ENCODE data around the gene ABHD15.

The ABHD15 gene

GRCh38 chr17:29581583-29582253, 14.9 kb upstream of the ABHD15 start:
- DNase-seq, result no peak

GRCh38 chr17:29579866-29580771, 13.3 kb upstream of the ABHD15 start:
- DNase-seq, result peak; percentile 91

GRCh38 chr17:29578626-29579485, 12.0 kb upstream of the ABHD15 start:
- no peak for DNase-seq

GRCh38 chr17:29577385-29578211, 10.8 kb upstream of the ABHD15 start:
- DNase-seq, result no peak

GRCh38 chr17:29577001-29577370, 10.1 kb upstream of the ABHD15 start:
- no peak for DNase-seq

GRCh38 chr17:29576214-29577000, 9.6 kb upstream of the ABHD15 start:
- no peak for DNase-seq

GRCh38 chr17:29575511-29576213, 8.8 kb upstream of the ABHD15 start:
- DNase-seq, result no peak

- no peak for DNase-seq
These were observed 8.1 kb upstream of the ABHD15 start for GRCh38 chr17:29574732-29575510.

- DNase-seq, result no peak
These were observed 7.3 kb upstream of the ABHD15 start for GRCh38 chr17:29573871-29574731.

GRCh38 chr17:29573558-29573869, 6.7 kb upstream of the ABHD15 start:
- DNase-seq, result no peak

- peak; percentile 79 for DNase-seq
These were observed 6.1 kb upstream of the ABHD15 start for GRCh38 chr17:29572691-29573557.

GRCh38 chr17:29571883-29572681, 5.2 kb upstream of the ABHD15 start:
- no peak for DNase-seq

GRCh38 chr17:29571486-29571882, 4.6 kb upstream of the ABHD15 start:
- no peak for DNase-seq

GRCh38 chr17:29570521-29570920, 3.7 kb upstream of the ABHD15 start:
- no peak for DNase-seq

GRCh38 chr17:29569245-29569950, 2.6 kb upstream of the ABHD15 start:
- peak; percentile 33 for DNase-seq

All from eye (tissue), 1 donor.